NOMO-1 (cell line): ENCODE results near the gene EIF4E2.

Experiments used
- DNase-seq, 2 experiments: peaks; one replicate each; lab custom pipeline; 2025; ENCODE audit not compliant: unreplicated experiment in 2 of 2; lab: John Stamatoyannopoulos, UW

EIF4E2 gene

GRCh38 chr2:232535761-232536530 lies 14.5 kb upstream of the EIF4E2 start:
- DNase-seq, result no peak

- no peak for DNase-seq
Measured at GRCh38 chr2:232537079-232537478, 13.4 kb upstream of the EIF4E2 start.

GRCh38 chr2:232537499-232537898 lies 13.0 kb upstream of the EIF4E2 start:
- no peak for DNase-seq

- no peak for DNase-seq
Measured at GRCh38 chr2:232538671-232539070, 11.8 kb upstream of the EIF4E2 start.

GRCh38 chr2:232539298-232540231 lies 10.9 kb upstream of the EIF4E2 start, which contains the start of gene CHRNG:
Gene CHRNG (plus strand): TSS chr2:232539692. CDS start chr2:232539748, 56 bp downstream.
- DNase-seq, result no peak

- DNase-seq, result no peak
Measured at GRCh38 chr2:232540441-232541041, 9.9 kb upstream of the EIF4E2 start.

- DNase-seq, result no peak
Measured at GRCh38 chr2:232541195-232541960, 9.1 kb upstream of the EIF4E2 start.

GRCh38 chr2:232541961-232542714 lies 8.4 kb upstream of the EIF4E2 start:
- no peak for DNase-seq

- no peak for DNase-seq
Measured at GRCh38 chr2:232542715-232543467, 7.6 kb upstream of the EIF4E2 start.

GRCh38 chr2:232543491-232543890 lies 7.0 kb upstream of the EIF4E2 start:
- no peak for DNase-seq

GRCh38 chr2:232543928-232544631 lies 6.4 kb upstream of the EIF4E2 start:
- DNase-seq, result no peak

- DNase-seq, result no peak
Measured at GRCh38 chr2:232544674-232545073, 5.8 kb upstream of the EIF4E2 start.

- DNase-seq, result no peak
Measured at GRCh38 chr2:232545511-232546375, 4.7 kb upstream of the EIF4E2 start.

- DNase-seq, result no peak
Measured at GRCh38 chr2:232547991-232548390, 2.5 kb upstream of the EIF4E2 start.

- no peak for DNase-seq
Measured at GRCh38 chr2:232549655-232550353, 685 bp upstream of the EIF4E2 start.

GRCh38 chr2:232551250-232551638 lies 755 bp downstream of the EIF4E2 start:
- peak in 1 of 2 experiments; percentile 50 for DNase-seq

- no peak for DNase-seq
Measured at GRCh38 chr2:232551776-232552175, 1.3 kb downstream of the EIF4E2 start.
